Left ventricle myocardium inferior (tissue), 1 donor: ENCODE data around the gene EIPR1. TPM values are rescaled to one million over a fixed set of nuclear protein-coding genes. Genes with fewer than 3 reads are reported as not detected.

Source experiments
- DNase-seq: peaks from one replicate; pipeline ENCODE4 v3.0.0-alpha.2; 2020
- H3K27ac ChIP-seq: fragments of 200-600 bp; replicated peaks from 2 replicates; pipeline ENCODE4 v1.8.0; 2021
- H3K27me3 ChIP-seq: fragments of 200-600 bp; 2 replicates; pipeline ENCODE4 v1.8.0; 2021; ENCODE audit warnings: low read depth
- H3K36me3 ChIP-seq: fragments of 200-600 bp; 2 replicates; pipeline ENCODE4 v1.8.0; 2021
- H3K4me1 ChIP-seq: fragments of 200-600 bp; 2 replicates; pipeline ENCODE4 v1.8.0; 2021
- H3K4me3 ChIP-seq: fragments of 200-600 bp; 2 replicates; pipeline ENCODE4 v1.8.0; 2021; ENCODE audit warnings: mild to moderate bottlenecking, moderate library complexity
- H3K9me3 ChIP-seq: fragments of 200-600 bp; replicated peaks from 2 replicates; pipeline ENCODE4 v1.8.0; 2021
- intact Hi-C: fragments of 100-400 bp; cut with micrococcal nuclease; formaldehyde crosslinking; loops from one replicate; pipeline ENCODE4 v1.11.0; 2022
- total RNA-seq: library from RNA; stranded (reverse); fragmentation: NEBNext Ultra II Directional; extraction: Animal tissue kit (Norgen Biotek cat#: 25700); gene quantifications from one replicate; pipeline ENCODE4 v1.2.1, GENCODE V29; 2021
- TF ChIP-seq, protein P1 (sequence below): fragments of 200-600 bp; IDR thresholded peaks from 2 replicates; pipeline ENCODE4 v1.8.0; 2021; ENCODE audit warnings: antibody characterized with exemption, mild to moderate bottlenecking, borderline replicate concordance
- donor health status: DM: no; HTN: yes; CAD: no; lungs with severe emphysema.

EIPR1 gene
- total RNA-seq, 1 donor from 2014 or later = 12.2 TPM

DNA sequence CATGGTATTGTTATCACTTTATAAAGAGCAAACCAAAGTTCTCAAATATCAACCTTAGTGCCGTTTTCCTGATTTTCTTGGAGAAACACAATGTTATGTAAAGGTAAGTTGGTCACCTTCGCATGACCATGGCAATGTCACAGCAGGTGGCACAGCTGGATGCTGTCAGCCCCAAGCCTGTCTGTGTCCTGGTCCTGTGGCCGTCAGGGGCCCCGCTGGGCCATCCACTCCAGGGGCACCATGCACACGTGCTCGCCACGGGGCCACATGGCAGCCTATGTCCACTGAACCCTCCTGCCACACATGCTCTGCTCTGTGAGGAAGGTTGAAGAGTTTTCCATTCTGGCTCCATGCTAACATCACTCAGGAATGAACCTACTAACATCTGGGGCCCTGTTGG is 85.9 kb downstream of the EIPR1 start:
- Histone ChIP-seq H3K9me3 (no peaks in the 10 kb centered on the region), H3K27me3 (no peaks in the 10 kb centered on the region), H3K4me3 (no peak overlapping the region), H3K4me1 (no peaks in the 10 kb centered on the region), H3K27ac (no peak overlapping the region), H3K36me3 (no peaks in the 10 kb centered on the region)
- intact Hi-C loops = loop anchor here (10.0 kb wide), 1 partner anchor 287 kb away; no protein-coding TSS in a partner anchor
- no peak for DNase-seq
- TF ChIP-seq, protein P1, sequence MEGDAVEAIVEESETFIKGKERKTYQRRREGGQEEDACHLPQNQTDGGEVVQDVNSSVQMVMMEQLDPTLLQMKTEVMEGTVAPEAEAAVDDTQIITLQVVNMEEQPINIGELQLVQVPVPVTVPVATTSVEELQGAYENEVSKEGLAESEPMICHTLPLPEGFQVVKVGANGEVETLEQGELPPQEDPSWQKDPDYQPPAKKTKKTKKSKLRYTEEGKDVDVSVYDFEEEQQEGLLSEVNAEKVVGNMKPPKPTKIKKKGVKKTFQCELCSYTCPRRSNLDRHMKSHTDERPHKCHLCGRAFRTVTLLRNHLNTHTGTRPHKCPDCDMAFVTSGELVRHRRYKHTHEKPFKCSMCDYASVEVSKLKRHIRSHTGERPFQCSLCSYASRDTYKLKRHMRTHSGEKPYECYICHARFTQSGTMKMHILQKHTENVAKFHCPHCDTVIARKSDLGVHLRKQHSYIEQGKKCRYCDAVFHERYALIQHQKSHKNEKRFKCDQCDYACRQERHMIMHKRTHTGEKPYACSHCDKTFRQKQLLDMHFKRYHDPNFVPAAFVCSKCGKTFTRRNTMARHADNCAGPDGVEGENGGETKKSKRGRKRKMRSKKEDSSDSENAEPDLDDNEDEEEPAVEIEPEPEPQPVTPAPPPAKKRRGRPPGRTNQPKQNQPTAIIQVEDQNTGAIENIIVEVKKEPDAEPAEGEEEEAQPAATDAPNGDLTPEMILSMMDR = no peak

DNA sequence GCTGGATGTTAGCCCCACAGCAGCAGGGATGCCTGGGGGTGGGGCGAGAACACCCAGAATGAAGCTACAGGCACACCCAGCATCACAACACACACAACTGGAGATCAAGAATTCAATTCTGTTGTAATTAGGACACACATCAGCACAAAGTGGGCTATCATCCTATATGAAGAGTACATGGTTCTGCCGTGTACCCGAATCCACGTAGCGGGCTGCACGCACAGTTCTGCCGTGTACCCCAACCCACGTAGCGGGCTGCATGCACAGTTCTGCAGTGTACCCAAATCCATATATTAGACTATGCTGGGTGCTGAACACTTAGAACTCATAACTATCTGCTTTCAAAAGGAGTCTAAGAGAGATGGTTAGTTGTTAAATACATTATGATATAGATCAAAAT is 86.5 kb downstream of the EIPR1 start:
- Histone ChIP-seq H3K27ac (no peak overlapping the region), H3K9me3 (no peaks in the 10 kb centered on the region), H3K27me3 (no peaks in the 10 kb centered on the region), H3K4me1 (no peaks in the 10 kb centered on the region), H3K4me3 (no peak overlapping the region), H3K36me3 (no peaks in the 10 kb centered on the region)
- TF ChIP-seq, protein P1 = no peak
- intact Hi-C loops = loop anchor here (10.0 kb wide), 1 partner anchor 286 kb away; no protein-coding TSS in a partner anchor
- DNase-seq = no peak

DNA sequence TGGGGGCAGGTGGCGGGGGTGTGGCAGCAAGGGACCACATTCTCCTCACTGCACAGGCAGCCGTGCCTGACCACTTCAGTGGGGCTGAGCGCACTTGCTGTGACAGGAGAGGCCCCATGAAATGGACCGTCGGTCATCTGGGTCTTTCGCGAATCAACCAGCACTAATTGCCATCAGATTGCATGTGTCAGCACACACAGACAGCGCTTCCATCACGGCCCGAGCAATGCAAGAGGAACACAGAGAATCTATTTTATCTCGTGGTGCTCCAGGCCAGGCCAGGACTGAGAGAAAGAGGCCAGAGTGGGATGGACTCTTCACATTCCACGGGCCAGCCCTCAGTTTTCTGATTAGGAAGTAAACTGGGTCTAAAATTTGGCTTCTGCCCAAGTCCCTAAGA is 87.0 kb downstream of the EIPR1 start:
- no peaks in the 10 kb centered on the region for H3K36me3 ChIP-seq
- DNase-seq = no peak
- intact Hi-C loops = loop anchor here (10.0 kb wide), 1 partner anchor 286 kb away; no protein-coding TSS in a partner anchor
- no peaks in the 10 kb centered on the region for H3K27me3 ChIP-seq
- H3K4me3 ChIP-seq = no peak overlapping the region
- H3K9me3 ChIP-seq = no peaks in the 10 kb centered on the region
- no peak overlapping the region for H3K27ac ChIP-seq
- TF ChIP-seq, protein P1 = no peak
- H3K4me1 ChIP-seq = no peaks in the 10 kb centered on the region

DNA sequence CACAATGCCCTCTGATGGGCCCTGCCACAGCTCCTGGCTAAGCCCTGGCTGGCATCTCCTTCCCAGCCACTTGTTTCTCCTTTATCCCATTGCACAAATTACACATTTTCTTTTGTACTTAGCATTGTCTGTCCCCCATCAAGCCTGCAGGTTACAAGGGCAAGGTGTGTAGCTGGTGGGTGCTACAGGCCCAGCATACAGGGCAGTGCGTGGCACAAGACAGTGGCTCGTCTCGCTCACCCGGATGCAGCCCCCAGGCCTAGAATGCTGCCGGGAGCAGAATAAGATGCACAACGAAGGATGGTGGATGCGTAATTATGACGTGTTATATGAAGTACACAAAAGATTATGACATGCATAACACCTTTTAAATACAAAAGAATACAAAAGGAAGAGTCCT is 87.6 kb downstream of the EIPR1 start:
- Histone ChIP-seq H3K9me3 (no peaks in the 10 kb centered on the region), H3K4me1 (no peaks in the 10 kb centered on the region), H3K36me3 (no peaks in the 10 kb centered on the region), H3K27me3 (no peaks in the 10 kb centered on the region), H3K27ac (no peak overlapping the region), H3K4me3 (no peak overlapping the region)
- TF ChIP-seq, protein P1 = no peak
- no peak for DNase-seq
- intact Hi-C loops = loop anchor here (10.0 kb wide), 1 partner anchor 285 kb away; no protein-coding TSS in a partner anchor

DNA sequence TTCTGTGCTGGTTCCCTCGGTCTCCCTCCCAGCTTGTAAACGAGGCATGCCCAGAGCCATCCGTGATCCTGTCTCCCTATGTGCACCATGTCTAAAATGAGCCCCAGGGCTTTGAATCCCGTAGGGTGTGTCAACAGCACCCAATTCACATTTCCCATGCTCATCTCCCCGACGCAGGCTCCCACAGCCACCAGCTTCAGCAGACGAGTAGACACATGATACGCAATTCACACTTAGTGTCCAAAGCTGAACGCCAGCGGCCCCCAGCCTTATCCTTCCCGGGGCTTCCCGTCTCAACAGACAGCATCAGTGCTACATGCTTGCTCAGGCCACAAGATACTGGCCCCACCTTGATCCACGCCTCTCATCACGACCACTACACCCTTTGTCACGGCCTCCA is 88.1 kb downstream of the EIPR1 start:
- no peak for DNase-seq

More for the DNA sequence above, 88.1 kb downstream of the EIPR1 start:
- Histone ChIP-seq H3K27ac (no peak overlapping the region), H3K36me3 (no peaks in the 10 kb centered on the region), H3K9me3 (no peaks in the 10 kb centered on the region), H3K4me1 (no peaks in the 10 kb centered on the region), H3K4me3 (no peak overlapping the region), H3K27me3 (no peaks in the 10 kb centered on the region)
- intact Hi-C loops = no loop called here
- TF ChIP-seq, protein P1 = no peak
